ENCODE results near the gene GCKR.
A peak's percentile ranks its signal among the peaks of the same experiment; 100 is the strongest.

DNA sequence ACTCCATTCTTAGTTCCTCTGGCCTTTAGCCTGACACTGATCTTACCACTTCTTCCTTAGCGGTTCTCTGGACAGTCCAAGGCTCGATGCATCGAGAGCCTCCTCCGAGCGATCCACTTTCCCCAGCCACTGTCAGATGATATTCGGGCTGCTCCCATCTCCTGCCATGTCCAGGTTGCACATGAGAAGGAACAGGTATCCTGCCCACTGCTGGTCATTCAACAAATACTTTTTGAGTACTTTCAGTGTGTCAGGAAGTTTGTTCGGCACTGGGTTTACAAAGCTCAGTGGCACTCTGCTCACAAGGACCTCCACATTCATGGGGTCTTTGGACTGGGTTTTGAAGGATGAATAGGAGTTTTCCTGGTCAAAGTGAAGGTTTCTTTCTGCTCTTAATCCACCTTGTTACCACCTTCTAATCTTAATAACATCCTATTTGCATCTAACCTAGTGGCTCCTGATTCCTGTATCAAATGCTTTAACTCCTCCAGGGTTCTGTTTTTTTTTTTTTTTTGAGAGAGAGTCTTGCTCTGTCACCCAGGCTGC lies 25.8 kb downstream of the GCKR start:
- TF ChIP-seq, protein P1, sequence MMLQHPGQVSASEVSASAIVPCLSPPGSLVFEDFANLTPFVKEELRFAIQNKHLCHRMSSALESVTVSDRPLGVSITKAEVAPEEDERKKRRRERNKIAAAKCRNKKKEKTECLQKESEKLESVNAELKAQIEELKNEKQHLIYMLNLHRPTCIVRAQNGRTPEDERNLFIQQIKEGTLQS (IDR thresholded peaks at IDR 0.05), result no peak
- no peak for TF ChIP-seq SRF (IDR thresholded peaks at IDR 0.05; ENCODE audit: low read depth)
- TF ChIP-seq, protein P2, sequence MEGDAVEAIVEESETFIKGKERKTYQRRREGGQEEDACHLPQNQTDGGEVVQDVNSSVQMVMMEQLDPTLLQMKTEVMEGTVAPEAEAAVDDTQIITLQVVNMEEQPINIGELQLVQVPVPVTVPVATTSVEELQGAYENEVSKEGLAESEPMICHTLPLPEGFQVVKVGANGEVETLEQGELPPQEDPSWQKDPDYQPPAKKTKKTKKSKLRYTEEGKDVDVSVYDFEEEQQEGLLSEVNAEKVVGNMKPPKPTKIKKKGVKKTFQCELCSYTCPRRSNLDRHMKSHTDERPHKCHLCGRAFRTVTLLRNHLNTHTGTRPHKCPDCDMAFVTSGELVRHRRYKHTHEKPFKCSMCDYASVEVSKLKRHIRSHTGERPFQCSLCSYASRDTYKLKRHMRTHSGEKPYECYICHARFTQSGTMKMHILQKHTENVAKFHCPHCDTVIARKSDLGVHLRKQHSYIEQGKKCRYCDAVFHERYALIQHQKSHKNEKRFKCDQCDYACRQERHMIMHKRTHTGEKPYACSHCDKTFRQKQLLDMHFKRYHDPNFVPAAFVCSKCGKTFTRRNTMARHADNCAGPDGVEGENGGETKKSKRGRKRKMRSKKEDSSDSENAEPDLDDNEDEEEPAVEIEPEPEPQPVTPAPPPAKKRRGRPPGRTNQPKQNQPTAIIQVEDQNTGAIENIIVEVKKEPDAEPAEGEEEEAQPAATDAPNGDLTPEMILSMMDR (IDR thresholded peaks at IDR 0.05 in 2 of 3, conservative IDR thresholded peaks at IDR 0.05 in 1 of 3; ENCODE audit: borderline replicate concordance in 1 of 3, insufficient read depth in 1 of 3, low read depth in 2 of 3, low read length in 2 of 3), result peak; percentile 25 to 39 (median 30); a peak in 4 of 6 replicates

Measured in HCT116 (cell line).